Coronary artery (tissue), 2 donors: ENCODE measurements around the gene AGBL4.

ENCODE experiments used
- DNase-seq: peaks from one replicate; pipeline ENCODE4 v3.0.0-alpha.2; 2017; ENCODE audit warnings: low spot score
- H3K27ac ChIP-seq, 2 donors: fragments of 200-600 bp; sonication (generic); one replicate each; pipeline ENCODE4 v1.5.1; 2016 to 2019
- H3K4me3 ChIP-seq: fragments of 200-600 bp; sonication (generic); 2 replicates; pipeline ENCODE4 v1.5.1; 2016; ENCODE audit warnings: mild to moderate bottlenecking, moderate library complexity
- CTCF ChIP-seq: fragments of 200-600 bp; sonication (generic); IDR thresholded peaks from one replicate; pipeline ENCODE4 v1.5.1; 2019; ENCODE audit warnings: antibody characterized with exemption

The AGBL4 gene

GRCh38 chr1:48686159-48686558 lies 1337.6 kb downstream of the AGBL4 start:
- no peak for TF ChIP-seq CTCF
- Histone ChIP-seq H3K27ac (no peak overlapping the region), H3K4me3 (no peak overlapping the region)
- DNase-seq, result no peak

GRCh38 chr1:48684381-48684780 lies 1339.4 kb downstream of the AGBL4 start:
- no peak for DNase-seq
- Histone ChIP-seq H3K4me3 (no peak overlapping the region), H3K27ac (peak overlapping the region; percentile 50 to 91)
- TF ChIP-seq CTCF, result no peak

GRCh38 chr1:48683839-48684238 lies 1339.9 kb downstream of the AGBL4 start:
- DNase-seq, result no peak
- Histone ChIP-seq H3K4me3 (no peak overlapping the region), H3K27ac (peak overlapping the region; percentile 50 to 91)
- no peak for TF ChIP-seq CTCF

GRCh38 chr1:48681476-48682305 lies 1342.1 kb downstream of the AGBL4 start:
- Histone ChIP-seq H3K27ac (peak overlapping the region; percentile 52 to 91), H3K4me3 (no peak overlapping the region)
- no peak for TF ChIP-seq CTCF
- no peak for DNase-seq

GRCh38 chr1:48680411-48681035 lies 1343.2 kb downstream of the AGBL4 start:
- peak overlapping the region; percentile 12 to 91 for H3K27ac ChIP-seq
- H3K4me3 ChIP-seq, result no peak overlapping the region
- DNase-seq, result no peak
- TF ChIP-seq CTCF, result no peak

- H3K27ac ChIP-seq, result peak overlapping the region; percentile 5 to 12
- TF ChIP-seq CTCF, result no peak
Measured at GRCh38 chr1:48679859-48680258, 1343.9 kb downstream of the AGBL4 start.

More at GRCh38 chr1:48679859-48680258, 1343.9 kb downstream of the AGBL4 start:
- DNase-seq, result no peak
- no peak overlapping the region for H3K4me3 ChIP-seq
